ENCODE results near the gene LRRC31.

- TF ChIP-seq, protein P1, sequence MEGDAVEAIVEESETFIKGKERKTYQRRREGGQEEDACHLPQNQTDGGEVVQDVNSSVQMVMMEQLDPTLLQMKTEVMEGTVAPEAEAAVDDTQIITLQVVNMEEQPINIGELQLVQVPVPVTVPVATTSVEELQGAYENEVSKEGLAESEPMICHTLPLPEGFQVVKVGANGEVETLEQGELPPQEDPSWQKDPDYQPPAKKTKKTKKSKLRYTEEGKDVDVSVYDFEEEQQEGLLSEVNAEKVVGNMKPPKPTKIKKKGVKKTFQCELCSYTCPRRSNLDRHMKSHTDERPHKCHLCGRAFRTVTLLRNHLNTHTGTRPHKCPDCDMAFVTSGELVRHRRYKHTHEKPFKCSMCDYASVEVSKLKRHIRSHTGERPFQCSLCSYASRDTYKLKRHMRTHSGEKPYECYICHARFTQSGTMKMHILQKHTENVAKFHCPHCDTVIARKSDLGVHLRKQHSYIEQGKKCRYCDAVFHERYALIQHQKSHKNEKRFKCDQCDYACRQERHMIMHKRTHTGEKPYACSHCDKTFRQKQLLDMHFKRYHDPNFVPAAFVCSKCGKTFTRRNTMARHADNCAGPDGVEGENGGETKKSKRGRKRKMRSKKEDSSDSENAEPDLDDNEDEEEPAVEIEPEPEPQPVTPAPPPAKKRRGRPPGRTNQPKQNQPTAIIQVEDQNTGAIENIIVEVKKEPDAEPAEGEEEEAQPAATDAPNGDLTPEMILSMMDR (IDR thresholded peaks at IDR 0.05) = no peak
- TF ChIP-seq POLR2AphosphoS5 (IDR thresholded peaks at IDR 0.05) (no peak), EP300 (IDR thresholded peaks at IDR 0.05) (no peak)
Measured at GRCh38 chr3:169812332-169813235, 57.2 kb downstream of the LRRC31 start, which contains the start of the genes LRRC34 and LRRIQ4.
